ENCODE data around the gene RNASEH2B. TPM values are rescaled to one million over a fixed set of nuclear protein-coding genes. Genes with fewer than 3 reads are reported as not detected.

Gene RNASEH2B
- polyA plus RNA-seq, 1 donor from 2014 or later, result 25.2 TPM

DNA sequence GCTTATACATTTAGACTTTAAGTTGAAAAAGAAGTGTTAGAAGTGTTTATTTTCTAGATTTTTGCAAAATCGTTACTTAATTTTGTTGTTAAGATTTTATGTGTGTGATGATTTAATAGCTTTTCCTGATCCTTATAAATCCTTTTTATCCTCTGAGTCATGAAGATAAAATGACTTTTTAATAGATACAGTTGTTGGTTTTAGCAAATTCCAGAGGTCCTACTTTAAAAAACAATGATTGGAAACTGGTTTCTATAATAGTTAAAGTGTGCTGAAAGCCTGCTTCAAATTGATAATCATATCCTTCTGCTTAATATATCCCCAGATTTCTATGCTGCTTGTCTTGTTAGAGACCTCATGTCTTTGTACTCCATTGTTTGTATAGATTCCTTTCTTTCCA lies 39.0 kb downstream of the RNASEH2B start:
- H3K9me3 ChIP-seq (ENCODE audit: low read length), result no peaks in the 10 kb centered on the region
- no peak overlapping the region for H3K4me3 ChIP-seq (ENCODE audit: low read length)
- no peak overlapping the region for H2AFZ ChIP-seq (ENCODE audit: low read depth, low read length)
- no peak overlapping the region for H3K9ac ChIP-seq (ENCODE audit: low read length)
- H4K20me1 ChIP-seq (ENCODE audit: insufficient read depth), result no peaks in the 10 kb centered on the region
- no peaks in the 10 kb centered on the region for H3K9me2 ChIP-seq (ENCODE audit: insufficient read depth, low read length)
- H3K27ac ChIP-seq (ENCODE audit: low read length), result no peak overlapping the region
- H3F3A ChIP-seq (ENCODE audit: insufficient read depth, low read length, poor library complexity, severe bottlenecking), result no peaks in the 10 kb centered on the region
- no peaks in the 10 kb centered on the region for H3K79me2 ChIP-seq (replicated peaks; ENCODE audit: insufficient read depth, low read length)
- TF ChIP-seq, protein P1, sequence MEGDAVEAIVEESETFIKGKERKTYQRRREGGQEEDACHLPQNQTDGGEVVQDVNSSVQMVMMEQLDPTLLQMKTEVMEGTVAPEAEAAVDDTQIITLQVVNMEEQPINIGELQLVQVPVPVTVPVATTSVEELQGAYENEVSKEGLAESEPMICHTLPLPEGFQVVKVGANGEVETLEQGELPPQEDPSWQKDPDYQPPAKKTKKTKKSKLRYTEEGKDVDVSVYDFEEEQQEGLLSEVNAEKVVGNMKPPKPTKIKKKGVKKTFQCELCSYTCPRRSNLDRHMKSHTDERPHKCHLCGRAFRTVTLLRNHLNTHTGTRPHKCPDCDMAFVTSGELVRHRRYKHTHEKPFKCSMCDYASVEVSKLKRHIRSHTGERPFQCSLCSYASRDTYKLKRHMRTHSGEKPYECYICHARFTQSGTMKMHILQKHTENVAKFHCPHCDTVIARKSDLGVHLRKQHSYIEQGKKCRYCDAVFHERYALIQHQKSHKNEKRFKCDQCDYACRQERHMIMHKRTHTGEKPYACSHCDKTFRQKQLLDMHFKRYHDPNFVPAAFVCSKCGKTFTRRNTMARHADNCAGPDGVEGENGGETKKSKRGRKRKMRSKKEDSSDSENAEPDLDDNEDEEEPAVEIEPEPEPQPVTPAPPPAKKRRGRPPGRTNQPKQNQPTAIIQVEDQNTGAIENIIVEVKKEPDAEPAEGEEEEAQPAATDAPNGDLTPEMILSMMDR (IDR thresholded peaks at IDR 0.05; ENCODE audit: poor library complexity, severe bottlenecking), result no peak
- TF ChIP-seq RAD21 (conservative IDR thresholded peaks at IDR 0.05) (no peak), TAF1 (IDR thresholded peaks at IDR 0.05; ENCODE audit: low read depth) (no peak), EZH2 (IDR thresholded peaks at IDR 0.05; ENCODE audit: borderline replicate concordance, insufficient read depth, low read length, poor library complexity, severe bottlenecking) (no peak), MXI1 (conservative IDR thresholded peaks at IDR 0.05; ENCODE audit: poor library complexity, severe bottlenecking) (no peak), EP300 (conservative IDR thresholded peaks at IDR 0.05; ENCODE audit: poor library complexity, severe bottlenecking) (no peak), POLR2AphosphoS5 (IDR thresholded peaks at IDR 0.05) (no peak), SMC3 (conservative IDR thresholded peaks at IDR 0.05; ENCODE audit: poor library complexity) (no peak)
- TF ChIP-seq, protein P2, sequence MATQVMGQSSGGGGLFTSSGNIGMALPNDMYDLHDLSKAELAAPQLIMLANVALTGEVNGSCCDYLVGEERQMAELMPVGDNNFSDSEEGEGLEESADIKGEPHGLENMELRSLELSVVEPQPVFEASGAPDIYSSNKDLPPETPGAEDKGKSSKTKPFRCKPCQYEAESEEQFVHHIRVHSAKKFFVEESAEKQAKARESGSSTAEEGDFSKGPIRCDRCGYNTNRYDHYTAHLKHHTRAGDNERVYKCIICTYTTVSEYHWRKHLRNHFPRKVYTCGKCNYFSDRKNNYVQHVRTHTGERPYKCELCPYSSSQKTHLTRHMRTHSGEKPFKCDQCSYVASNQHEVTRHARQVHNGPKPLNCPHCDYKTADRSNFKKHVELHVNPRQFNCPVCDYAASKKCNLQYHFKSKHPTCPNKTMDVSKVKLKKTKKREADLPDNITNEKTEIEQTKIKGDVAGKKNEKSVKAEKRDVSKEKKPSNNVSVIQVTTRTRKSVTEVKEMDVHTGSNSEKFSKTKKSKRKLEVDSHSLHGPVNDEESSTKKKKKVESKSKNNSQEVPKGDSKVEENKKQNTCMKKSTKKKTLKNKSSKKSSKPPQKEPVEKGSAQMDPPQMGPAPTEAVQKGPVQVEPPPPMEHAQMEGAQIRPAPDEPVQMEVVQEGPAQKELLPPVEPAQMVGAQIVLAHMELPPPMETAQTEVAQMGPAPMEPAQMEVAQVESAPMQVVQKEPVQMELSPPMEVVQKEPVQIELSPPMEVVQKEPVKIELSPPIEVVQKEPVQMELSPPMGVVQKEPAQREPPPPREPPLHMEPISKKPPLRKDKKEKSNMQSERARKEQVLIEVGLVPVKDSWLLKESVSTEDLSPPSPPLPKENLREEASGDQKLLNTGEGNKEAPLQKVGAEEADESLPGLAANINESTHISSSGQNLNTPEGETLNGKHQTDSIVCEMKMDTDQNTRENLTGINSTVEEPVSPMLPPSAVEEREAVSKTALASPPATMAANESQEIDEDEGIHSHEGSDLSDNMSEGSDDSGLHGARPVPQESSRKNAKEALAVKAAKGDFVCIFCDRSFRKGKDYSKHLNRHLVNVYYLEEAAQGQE (IDR thresholded peaks at IDR 0.05; ENCODE audit: borderline replicate concordance), result no peak
- H3K27me3 ChIP-seq (ENCODE audit: insufficient read depth, low read depth, low read length), result no peaks in the 10 kb centered on the region
- H3K4me2 ChIP-seq (ENCODE audit: low read length), result no peak overlapping the region
- H3K36me3 ChIP-seq (ENCODE audit: insufficient read depth, low read length), result no peaks in the 10 kb centered on the region

DNA sequence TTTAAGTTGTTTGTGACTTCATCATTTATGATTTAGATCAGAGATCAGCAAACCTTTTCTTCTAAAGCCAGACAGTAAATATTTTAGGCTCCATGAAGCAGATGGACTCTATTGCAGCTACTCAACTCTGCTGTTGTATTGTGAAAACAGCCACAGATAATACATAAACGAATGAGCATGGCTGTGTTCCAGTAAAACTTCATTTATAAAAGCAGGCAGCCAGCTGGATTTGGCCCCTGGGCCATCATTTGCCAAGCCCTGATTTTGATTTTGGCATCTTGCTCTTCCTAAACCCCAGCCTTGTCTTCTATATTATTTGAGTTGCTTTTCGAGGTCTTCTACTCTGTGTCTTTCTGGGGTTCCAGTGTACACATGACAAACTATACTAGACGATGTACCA lies 41.3 kb downstream of the RNASEH2B start:
- Histone ChIP-seq H3K9me3 (ENCODE audit: low read length) (no peaks in the 10 kb centered on the region), H3F3A (ENCODE audit: insufficient read depth, low read length, poor library complexity, severe bottlenecking) (no peaks in the 10 kb centered on the region), H3K4me3 (ENCODE audit: low read length) (no peak overlapping the region), H4K20me1 (ENCODE audit: insufficient read depth) (no peaks in the 10 kb centered on the region), H3K79me2 (replicated peaks; ENCODE audit: insufficient read depth, low read length) (no peaks in the 10 kb centered on the region), H2AFZ (ENCODE audit: low read depth, low read length) (no peak overlapping the region), H3K27ac (ENCODE audit: low read length) (no peak overlapping the region), H3K36me3 (ENCODE audit: insufficient read depth, low read length) (no peaks in the 10 kb centered on the region), H3K4me2 (ENCODE audit: low read length) (no peak overlapping the region), H3K9me2 (ENCODE audit: insufficient read depth, low read length) (no peaks in the 10 kb centered on the region), H3K9ac (ENCODE audit: low read length) (no peak overlapping the region), H3K27me3 (ENCODE audit: insufficient read depth, low read depth, low read length) (no peaks in the 10 kb centered on the region)
- TF ChIP-seq POLR2AphosphoS5 (IDR thresholded peaks at IDR 0.05), result no peak

DNA sequence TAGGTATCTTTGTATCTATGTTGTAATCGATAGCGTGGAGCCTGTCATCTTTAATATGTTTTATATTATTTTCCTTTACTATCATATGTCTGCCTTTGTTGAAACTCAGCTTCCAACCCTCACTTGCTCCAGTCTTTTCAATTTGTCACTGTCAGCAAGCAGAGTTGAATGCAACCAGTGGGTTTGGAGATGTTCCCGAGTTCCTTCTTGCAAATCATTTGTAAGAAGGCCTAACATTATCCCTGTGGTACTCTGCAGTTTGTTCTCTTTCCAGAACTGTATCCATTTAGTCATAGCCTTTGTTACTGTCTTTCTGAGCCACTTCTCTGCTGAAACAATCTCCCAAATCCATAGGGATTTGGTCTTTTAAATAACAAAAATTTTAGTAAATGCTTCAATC lies 41.8 kb downstream of the RNASEH2B start:
- TF ChIP-seq, protein P1 (IDR thresholded peaks at IDR 0.05; ENCODE audit: poor library complexity, severe bottlenecking), result no peak
- TF ChIP-seq MXI1 (conservative IDR thresholded peaks at IDR 0.05; ENCODE audit: poor library complexity, severe bottlenecking) (no peak), SMC3 (conservative IDR thresholded peaks at IDR 0.05; ENCODE audit: poor library complexity) (no peak), EP300 (conservative IDR thresholded peaks at IDR 0.05; ENCODE audit: poor library complexity, severe bottlenecking) (no peak), RAD21 (conservative IDR thresholded peaks at IDR 0.05) (no peak), POLR2AphosphoS5 (IDR thresholded peaks at IDR 0.05) (no peak), EZH2 (IDR thresholded peaks at IDR 0.05; ENCODE audit: borderline replicate concordance, insufficient read depth, low read length, poor library complexity, severe bottlenecking) (no peak), TAF1 (IDR thresholded peaks at IDR 0.05; ENCODE audit: low read depth) (no peak)
- TF ChIP-seq, protein P2 (IDR thresholded peaks at IDR 0.05; ENCODE audit: borderline replicate concordance), result no peak
- no peaks in the 10 kb centered on the region for H3F3A ChIP-seq (ENCODE audit: insufficient read depth, low read length, poor library complexity, severe bottlenecking)
- H3K36me3 ChIP-seq (ENCODE audit: insufficient read depth, low read length), result no peaks in the 10 kb centered on the region
- H3K9me3 ChIP-seq (ENCODE audit: low read length), result no peaks in the 10 kb centered on the region
- H4K20me1 ChIP-seq (ENCODE audit: insufficient read depth), result no peaks in the 10 kb centered on the region
- no peaks in the 10 kb centered on the region for H3K9me2 ChIP-seq (ENCODE audit: insufficient read depth, low read length)
- H3K27ac ChIP-seq (ENCODE audit: low read length), result no peak overlapping the region
- H3K79me2 ChIP-seq (replicated peaks; ENCODE audit: insufficient read depth, low read length), result no peaks in the 10 kb centered on the region
- H2AFZ ChIP-seq (ENCODE audit: low read depth, low read length), result no peak overlapping the region
- H3K9ac ChIP-seq (ENCODE audit: low read length), result no peak overlapping the region
- no peak overlapping the region for H3K4me3 ChIP-seq (ENCODE audit: low read length)
- H3K27me3 ChIP-seq (ENCODE audit: insufficient read depth, low read depth, low read length), result no peaks in the 10 kb centered on the region
- H3K4me2 ChIP-seq (ENCODE audit: low read length), result no peak overlapping the region

Measured in neural cell (in vitro differentiated cells).